Ovary (tissue), 3 donors: ENCODE data around the gene STAT4.

Experiments
- POLR2A ChIP-seq: fragments of 450-650 bp; IDR thresholded peaks from one replicate; pipeline ENCODE4 v1.6.1; 2017; ENCODE audit warnings: antibody characterized with exemption, mild to moderate bottlenecking, moderate library complexity
- TF ChIP-seq, protein P1 (sequence below), 3 donors: fragments of 450-650 bp in 2 of 3; fragments of 200-600 bp in 1 of 3; IDR thresholded peaks; one replicate each; pipeline versions ENCODE4 v1.5.1 to v1.8.0; 2016 to 2022; ENCODE audit warnings: antibody characterized with exemption in 3 of 3, mild to moderate bottlenecking in 1 of 3
- donor health status: DM: no; HTN: no; CAD: no.

DNA sequence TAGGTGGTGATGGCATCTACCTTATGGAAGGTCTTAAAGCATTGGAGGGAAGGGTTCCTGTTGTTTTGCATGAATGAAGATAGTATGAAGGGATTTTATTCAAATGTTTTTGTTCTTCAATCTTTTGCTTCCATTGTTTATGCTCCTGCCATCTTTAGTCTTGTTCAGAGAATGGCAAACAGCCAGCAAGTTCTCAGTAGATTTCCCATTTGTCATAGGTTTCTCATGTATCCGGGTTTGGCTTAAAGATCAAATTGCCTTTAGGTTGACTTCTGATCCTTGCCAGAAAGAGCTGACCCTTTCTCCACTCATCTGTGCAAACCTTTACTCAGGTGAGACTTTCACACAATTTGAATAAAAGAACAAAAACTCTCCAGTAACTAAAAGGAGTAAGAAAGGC, 44.2 kb upstream of the STAT4 start:
- TF ChIP-seq, protein P1, sequence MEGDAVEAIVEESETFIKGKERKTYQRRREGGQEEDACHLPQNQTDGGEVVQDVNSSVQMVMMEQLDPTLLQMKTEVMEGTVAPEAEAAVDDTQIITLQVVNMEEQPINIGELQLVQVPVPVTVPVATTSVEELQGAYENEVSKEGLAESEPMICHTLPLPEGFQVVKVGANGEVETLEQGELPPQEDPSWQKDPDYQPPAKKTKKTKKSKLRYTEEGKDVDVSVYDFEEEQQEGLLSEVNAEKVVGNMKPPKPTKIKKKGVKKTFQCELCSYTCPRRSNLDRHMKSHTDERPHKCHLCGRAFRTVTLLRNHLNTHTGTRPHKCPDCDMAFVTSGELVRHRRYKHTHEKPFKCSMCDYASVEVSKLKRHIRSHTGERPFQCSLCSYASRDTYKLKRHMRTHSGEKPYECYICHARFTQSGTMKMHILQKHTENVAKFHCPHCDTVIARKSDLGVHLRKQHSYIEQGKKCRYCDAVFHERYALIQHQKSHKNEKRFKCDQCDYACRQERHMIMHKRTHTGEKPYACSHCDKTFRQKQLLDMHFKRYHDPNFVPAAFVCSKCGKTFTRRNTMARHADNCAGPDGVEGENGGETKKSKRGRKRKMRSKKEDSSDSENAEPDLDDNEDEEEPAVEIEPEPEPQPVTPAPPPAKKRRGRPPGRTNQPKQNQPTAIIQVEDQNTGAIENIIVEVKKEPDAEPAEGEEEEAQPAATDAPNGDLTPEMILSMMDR (IDR thresholded peaks at IDR 0.05), result no peak
- TF ChIP-seq POLR2A, result no peak
